HG03342 (cell line): ENCODE measurements around the gene TLK2.
"Not testable (repeated sequence)": the region's sequence is repeated elsewhere in the genome, so short reads cannot be mapped to it uniquely, and the experiment has no call there.

Experiments used
- ATAC-seq: cut with Tn5 transposase; IDR thresholded peaks from one replicate; pipeline ENCODE4 v1.9.1; 2021; ENCODE audit warnings: mild to moderate bottlenecking, moderate library complexity; ENCODE audit not compliant: unreplicated experiment

The TLK2 gene

DNA sequence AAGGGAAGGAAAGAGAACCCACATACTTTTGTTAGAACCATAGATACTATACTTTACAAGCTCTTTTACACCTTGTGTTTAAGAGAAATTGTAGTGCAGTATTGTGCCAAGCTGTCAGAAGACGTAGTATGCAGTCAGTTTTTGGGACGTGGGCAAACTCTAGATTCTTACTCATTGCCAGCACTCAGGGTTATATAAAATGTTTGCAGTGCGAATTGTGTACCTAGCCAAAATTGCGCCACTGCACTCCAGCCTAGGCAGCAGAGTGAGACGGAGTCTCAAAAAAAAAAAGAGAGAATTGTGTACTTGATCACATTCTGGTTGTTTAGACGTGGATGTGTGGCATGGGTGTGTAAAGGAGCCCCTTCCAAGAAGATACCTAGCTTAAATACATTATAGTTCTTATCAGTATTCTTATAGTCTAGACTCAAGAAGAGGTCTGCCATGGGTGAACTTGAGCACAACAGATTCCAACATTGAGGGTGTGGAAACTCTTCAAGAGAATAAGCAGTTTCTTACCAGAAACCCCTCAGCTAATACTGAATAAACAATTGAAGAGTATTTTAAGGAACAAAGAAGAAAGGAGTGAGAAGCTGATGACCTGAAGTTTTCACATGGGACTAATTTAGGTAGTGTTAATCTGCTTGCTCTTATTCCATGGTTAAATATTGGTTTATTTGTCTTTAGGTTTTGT, 121.5 kb downstream of the TLK2 start:
- ATAC-seq = no peak

DNA sequence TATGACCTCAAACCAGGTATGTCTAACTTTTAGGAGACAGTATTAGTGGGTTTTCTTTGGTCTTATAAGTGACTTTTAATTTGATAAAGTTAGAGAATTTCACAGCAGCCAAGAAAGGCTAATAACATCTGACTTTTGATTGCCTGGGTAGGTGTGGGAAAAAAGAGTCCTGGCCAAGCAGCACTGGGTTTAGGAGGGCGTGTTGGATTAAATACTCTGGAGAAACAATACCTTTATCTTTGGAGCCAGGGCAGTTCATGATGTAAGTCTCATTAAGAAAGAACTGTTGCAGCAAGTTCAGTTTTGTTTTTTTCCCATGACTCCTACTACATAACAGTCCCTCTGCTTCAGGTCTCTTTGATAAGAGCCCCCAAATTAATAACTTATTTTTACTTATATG, 122.2 kb downstream of the TLK2 start:
- ATAC-seq = no peak

DNA sequence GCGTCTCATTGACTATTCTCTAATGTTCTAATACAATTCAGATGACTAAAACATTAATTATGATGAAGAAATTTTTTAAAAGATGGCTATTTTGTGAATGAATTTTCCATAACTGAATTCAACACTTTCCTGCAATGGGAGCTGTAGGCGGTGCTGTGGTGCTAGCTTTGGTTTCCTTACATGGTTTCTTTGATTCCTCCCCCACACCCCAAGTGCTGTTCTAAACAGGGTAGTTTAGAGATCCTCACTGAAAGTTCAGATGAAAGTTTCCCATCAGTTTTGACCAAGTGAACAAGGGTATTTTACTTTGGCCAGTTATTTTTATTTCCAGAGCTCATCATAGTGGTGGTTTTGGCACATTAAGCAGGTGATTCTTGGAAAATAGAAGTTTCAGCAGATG, 122.8 kb downstream of the TLK2 start:
- no peak for ATAC-seq

DNA sequence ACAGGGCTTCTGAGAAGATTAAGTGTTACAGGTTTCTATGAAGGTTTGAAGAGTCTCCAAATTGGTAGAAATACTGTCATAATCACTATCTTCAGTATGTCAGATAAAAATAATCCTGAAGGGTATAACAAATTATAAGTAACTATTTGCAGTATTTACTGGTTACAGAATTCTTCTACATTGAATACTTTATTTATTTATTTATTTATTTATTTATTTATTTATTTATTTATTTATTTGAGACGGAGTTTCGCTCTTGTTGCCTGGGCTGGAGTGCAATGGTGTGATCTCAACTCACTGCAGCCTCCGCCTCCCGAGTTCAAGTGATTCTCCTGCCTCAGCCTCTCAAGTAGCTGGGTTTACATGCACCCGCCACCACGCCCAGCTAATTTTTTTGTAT, 125.2 kb downstream of the TLK2 start:
- not testable (repeated sequence) for ATAC-seq

DNA sequence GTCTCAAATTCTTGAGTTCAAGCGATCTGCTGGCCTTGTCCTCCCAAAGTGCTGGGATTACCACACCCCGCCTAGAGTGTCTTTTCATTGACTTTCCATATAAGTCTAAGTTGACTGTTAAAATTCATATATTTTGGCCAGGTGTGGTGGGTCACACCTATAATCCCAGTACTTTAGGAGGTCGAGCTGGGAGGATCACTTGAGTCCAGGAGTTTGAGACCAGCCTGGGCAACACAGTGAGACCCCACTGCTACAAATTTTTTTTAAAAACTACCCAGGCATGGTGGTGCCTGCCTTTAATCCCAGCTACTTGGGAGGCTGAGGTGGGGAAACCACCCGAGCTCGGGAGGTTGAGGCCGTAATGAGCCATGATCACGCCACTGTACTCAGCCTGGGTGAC, 127.0 kb downstream of the TLK2 start:
- no peak for ATAC-seq

DNA sequence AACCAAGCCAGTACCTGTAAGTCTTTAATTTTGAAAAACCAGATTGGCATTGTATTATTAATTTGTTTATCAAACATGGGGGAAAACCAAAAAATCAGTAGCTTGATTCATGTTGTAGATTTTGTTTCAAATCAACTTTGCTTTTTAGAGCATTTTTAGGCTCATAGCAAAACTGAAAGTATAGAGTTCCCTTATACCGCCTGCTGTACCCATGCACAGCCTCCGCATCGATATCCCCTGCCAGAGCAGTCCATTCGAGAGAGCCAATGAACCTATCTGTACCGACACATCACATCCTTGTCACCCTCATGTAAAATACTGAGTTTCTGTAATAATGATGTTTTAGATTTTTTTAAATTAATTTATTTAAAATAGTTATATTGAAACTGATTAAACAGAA, 132.7 kb downstream of the TLK2 start:
- peak; percentile 81 for ATAC-seq

DNA sequence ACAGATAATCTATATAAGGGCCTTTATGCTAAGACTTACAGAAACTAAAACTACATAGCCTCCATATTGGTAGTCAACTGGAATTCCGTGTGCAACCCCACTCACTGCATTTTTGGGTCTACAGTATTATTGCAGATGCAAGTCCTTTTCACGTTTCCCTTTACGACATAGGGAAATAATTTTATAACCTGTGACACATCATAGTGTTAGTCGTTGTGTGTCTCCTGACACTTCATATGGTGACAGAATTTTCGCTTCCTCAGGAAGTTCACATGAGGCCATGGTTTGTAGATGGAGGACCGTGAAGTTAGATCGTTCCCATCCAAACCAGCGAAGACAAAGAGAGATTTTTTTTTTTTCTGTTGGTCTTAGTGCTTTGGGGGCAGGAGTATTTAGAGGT, 133.1 kb downstream of the TLK2 start:
- ATAC-seq = no peak

DNA sequence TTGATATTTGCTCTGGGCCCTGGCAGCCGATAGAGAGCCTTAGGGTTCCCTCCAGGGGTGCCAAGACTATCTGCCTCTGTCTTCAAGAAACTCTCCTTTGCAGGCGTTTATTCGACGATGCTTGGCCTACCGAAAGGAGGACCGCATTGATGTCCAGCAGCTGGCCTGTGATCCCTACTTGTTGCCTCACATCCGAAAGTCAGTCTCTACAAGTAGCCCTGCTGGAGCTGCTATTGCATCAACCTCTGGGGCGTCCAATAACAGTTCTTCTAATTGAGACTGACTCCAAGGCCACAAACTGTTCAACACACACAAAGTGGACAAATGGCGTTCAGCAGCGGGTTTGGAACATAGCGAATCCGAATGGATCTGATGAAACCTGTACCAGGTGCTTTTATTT, 133.7 kb downstream of the TLK2 start:
- not testable (repeated sequence) for ATAC-seq

DNA sequence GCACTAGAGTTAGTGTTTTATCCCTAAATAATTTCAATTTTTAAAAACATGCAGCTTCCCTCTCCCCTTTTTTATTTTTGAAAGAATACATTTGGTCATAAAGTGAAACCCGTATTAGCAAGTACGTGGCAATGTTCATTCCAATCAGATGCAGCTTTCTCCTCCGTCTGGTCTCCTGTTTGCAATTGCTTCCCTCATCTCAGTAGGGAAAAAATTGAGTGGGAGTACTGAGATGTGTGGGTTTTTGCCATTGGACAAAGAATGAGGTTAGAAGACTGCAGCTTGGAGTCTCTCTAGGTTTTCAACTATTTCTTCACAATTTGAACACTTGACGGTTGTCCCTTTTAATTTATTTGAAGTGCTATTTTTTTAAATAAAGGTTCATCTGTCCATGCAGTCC, 134.5 kb downstream of the TLK2 start:
- ATAC-seq = not testable (repeated sequence)

DNA sequence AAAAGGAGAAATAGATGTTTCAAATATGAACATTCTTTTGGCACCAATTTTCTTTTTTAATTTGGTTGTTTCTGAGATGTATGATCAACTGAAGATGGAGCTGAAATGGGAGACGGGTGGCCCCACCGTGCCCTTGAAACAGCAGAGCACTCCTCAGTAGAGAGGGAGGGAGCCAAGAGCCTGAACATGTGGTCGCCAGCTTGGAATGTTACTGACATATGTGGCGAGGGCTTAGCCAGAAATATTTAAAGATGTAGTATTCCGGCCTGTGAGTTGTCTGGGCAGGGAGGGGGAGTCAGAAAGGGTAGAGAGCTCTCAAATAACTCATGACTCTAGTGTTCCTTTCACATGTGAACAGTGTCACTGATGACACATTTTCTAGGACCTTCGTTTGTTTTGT, 135.5 kb downstream of the TLK2 start:
- no peak for ATAC-seq

DNA sequence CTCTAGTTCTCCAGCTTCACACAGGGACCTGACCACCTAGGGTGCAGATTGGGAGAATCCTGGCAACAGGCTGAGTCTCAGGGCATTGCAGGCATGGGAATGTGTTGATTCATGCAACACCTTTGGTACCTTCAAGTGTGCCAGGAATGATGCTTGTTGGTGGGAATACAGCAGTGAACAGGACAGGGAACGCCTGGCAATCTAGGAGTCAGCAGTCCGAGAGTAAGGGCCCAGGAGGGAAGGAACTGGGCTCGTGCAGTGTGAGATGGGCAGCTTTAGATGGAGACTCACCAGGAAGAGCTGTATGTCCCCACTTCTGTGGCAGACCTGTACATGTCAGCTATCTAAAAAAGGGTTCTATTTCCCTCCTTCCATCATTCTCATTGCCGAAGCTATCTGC, 136.9 kb downstream of the TLK2 start:
- ATAC-seq = no peak

DNA sequence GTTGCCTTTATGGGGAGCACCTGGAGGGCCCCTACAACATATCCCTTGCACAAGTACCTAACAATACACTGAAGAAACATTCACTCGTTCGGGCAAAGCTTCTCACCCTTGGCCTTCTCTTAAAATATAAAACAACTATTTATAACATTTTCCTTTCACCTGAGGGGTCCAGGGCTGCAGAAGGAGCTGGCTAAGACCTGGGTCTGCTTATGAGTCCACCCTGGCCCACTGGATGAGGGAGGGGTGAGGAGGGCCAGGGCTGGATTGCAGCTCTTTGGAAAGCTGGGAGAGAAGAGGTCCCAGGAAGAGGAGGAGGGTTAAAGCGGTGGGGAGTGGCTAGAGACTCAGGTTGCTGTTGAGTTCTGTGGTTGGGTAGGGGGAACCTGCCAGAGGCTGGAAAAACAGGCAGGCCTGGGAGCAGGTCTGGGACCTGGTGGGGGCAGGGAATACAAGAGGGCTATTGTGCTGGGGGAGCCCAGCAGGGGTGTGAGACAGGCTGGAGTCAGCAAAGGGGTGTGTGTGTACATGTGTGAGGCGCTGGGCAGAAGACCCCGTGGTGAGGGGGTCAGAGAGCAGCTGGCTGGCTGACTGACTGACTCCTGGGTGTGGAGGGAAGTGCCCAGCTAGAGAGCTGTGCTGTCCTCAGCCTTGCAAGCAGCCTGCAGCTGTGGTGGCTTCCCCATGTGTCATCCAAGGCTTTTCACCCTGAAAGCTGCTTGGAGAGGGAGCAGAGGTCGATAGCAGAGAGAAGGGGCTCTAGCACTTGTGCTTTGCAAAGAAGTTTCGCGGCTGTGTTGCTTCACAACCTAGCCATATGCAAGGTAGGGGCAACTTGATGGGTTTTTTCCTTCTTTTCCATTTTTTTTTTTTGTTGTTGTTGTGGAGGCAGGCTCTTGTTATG, 138.6 kb downstream of the TLK2 start:
- ATAC-seq = no peak

DNA sequence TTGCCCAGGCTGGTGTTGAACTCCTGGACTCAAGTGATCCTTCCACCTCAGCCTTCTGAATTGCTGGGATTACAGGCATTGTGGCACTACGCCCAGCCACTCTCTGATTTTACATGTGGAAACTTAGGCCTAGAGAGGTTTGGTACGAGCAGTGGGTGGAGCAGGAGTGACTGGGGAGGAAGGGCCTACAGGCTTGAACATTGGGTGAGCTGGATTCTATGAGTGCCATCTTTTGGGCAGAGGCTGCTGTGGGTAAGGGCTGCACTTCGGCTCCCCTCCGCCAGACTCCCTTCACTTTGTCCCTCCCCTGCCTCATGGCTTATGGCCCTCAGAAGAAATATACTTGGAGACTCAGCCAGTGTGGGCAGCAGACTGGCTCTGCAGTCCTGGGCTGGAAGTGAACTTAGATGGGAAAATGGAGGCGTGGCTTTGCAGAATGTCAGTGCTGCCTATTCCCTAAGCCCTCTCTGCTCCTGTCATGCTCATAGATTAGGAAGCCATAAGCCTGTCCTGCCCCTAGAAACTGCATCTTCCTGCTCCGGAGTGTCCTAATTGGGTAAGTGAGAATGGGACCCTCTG, 139.4 kb downstream of the TLK2 start:
- no peak for ATAC-seq

DNA sequence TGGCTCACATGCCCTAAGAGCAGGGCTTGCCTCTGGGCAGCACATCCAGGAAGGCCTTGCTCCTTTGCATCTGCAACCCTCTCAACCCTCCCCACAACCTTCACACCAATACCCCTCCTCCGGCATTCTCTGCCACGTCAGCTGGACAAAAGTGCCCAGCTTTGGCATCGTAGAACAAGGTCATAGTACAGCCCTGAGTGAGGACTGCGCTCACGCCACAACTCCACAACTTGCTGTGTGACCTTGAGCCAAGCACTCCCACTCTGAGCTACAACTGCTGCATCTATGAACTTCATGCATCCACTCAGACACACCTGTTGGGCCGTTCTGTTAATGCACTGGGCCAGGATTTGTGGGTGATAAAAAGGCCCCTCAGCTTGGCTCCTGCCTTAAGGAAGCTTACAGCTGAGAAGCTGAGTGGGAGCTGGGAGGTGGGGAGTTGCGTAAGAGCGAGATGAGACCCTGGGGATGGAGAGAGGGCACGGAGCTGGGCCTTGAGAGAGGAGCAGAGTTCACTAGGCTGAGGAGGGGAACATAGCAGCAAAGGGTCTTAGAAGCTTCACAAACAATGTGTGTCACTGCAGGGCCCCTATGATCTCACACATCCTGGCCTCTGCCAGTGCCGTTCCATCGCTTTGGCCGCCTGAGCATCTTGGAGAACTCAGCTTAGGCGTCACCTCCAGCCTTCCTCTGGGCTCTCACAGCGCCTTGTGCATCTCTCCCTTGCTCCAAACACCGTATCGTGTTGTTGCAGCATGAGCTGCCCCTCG, 140.2 kb downstream of the TLK2 start:
- no peak for ATAC-seq

DNA sequence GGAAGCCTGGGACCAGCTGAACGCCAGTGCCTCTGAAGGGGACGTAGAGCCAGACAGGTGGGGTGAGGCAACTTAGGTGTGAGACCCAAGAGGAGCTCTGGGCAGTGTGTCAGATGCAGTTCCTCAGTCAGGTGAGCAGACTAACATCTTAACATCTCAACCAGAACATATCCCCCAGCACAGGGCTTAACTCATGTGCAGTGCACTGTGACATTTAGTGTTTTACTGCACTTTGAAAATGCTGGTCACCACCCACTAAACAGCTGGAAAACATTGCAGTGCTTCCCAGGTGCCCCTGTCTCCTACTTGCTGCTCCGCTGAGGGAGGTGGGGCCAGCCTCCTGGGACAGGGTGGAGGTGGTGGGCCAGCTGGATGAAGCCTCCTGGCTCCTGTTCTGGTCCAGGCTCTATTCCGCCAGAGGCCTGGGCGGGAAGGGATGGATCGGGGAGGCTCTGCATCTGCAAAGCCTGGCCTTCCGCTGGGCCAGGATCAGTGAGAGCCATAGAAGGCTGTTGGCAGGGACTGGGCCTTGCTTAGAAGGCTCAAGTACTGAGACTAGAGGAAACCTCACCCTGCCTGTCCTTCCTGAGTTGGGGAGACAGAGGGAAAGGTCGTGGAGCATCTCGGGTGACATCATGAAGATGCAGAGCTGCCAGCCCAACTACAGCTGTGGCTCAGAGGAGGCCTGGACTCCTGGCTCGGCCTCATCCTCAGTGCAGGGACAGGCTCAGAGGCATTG, 141.0 kb downstream of the TLK2 start:
- no peak for ATAC-seq

DNA sequence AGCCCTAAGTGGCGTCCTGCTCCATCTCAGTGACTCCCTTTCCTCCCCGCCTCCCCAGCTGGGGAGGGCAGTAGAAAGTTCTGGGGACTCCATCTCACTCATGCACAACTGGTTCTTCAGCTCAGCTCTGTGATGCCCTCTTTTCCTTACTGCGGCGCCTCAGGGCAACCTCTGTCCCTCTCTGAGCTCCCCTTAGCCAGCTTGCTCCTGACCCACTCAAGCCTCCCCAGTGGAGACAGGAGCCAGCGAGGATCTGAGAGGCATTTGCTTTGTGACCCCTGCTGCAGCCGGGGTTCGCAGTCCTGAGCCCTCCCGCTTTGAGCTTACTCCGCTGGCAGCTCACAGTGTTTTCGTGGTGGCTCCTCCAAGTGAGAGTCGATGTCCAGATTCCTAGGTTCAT, 142.6 kb downstream of the TLK2 start:
- ATAC-seq = no peak

DNA sequence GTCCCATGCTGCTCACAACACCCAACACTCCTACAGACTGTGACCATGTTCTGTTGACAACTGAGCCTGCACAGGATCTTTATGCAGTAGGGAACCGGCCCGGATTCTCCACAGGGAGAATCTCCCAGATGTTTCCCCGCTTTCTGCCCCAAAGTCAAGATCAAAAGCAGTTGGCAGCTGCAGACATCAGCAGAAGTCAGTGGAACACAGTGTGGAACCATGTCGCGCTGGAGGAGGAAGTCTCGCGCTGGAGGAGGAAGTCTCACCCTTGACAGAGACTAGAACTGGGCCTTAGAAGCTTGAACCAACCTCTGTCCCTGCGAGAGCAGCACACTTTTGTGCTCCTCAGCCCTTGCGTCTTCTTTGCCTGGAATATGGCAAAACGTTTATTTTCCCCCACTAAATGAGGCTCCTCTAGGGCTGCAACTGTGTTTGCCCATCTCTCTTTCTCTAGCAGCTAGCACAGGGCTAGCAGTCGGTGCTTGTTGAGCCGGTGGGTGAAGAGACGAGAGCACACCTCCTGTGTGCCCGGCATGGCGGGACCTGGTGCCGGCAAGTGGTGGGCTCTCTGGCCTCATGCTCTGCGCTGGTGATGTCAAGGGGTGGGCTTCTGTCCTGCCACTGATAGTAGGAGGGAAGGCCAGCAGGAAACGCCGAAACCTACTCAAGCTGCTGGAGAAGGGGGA, 146.7 kb downstream of the TLK2 start:
- no peak for ATAC-seq

DNA sequence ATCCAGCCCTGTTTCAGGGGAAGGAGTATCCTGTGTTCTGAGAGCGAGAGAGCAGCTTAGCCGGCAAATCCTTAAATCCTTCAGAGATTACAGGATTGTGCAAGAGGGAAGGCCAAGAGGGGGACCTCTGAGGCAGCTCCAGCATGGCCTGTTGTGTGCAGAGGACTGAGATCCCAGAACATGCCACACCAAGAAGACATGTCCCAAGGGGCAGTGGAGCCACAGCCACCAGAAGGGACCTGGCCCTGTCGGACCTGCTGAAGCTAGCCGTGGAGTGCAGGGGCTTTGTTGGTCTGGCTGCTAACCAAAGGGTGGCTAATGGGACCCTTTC, 147.2 kb downstream of the TLK2 start:
- ATAC-seq = no peak

DNA sequence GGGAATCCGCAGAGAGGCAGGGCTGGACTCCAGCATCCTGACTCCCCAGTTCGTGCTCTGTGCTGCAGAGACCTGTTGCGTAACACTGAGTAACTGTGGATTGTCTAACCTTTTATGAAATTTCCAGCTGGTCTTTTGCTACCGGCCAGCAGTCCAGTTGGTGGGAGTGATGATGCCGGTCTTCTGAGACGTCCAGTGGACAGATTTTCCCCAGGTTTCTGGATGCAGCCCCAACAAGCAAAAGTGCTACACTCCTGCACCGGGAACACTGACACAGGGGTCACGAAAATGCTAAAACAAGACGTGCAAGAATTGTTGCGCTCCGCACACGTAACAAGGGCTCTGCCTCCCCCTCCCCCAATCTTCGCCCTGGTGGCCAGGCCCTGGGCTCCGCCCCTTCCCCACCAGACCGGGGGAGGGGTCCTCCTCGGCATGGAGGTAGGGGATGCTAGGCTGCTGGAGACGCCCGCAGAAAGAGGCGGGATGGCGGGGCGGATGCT, 148.1 kb downstream of the TLK2 start:
- no peak for ATAC-seq
